HepG2 (cell line): ENCODE results near the gene CAMSAP1. TPM values are rescaled to one million over a fixed set of nuclear protein-coding genes. Genes with fewer than 3 reads are reported as not detected.

Source experiments
- ATAC-seq: fragments of 200-7000 bp; cut with Tn5 transposase; 3 replicates; pipeline ENCODE4 v1.9.1; 2020; ENCODE audit warnings: mild to moderate bottlenecking, moderate library complexity
- BruUV-seq: library from RNA; stranded (reverse); fragments of 400-500 nt; replicated peaks from 2 replicates; lab custom pipeline; 2021; lab: Mats Ljungman, UMichigan
- CTCF ChIA-PET: fragments of 300-600 bp; formaldehyde crosslinking; extraction: SDS; loops from one replicate; lab custom pipeline; 2021; ENCODE audit warnings: low total read pairs, inconsistent platforms, low intra/inter-chr PET ratio; lab: Yijun Ruan, JAX
- POLR2A ChIA-PET: fragments of 350-600 bp; sonication (Branson Sonifier 250); formaldehyde crosslinking; loops from one replicate; lab custom pipeline; 2020; ENCODE audit warnings: antibody characterized with exemption, inconsistent platforms; lab: Yijun Ruan, JAX
- DNase-seq: peaks from one replicate; pipeline ENCODE4 v3.0.0-alpha.2; 2015; ENCODE audit warnings: low spot score
- FAIRE-seq: peaks from 3 replicates; lab custom pipeline; 2011; peaks lifted over from hg19 to GRCh38; lab: Jason Lieb, UNC
- H2AFZ ChIP-seq: one replicate; pipeline ENCODE4 v1.6.1; 2011; ENCODE audit warnings: low read length, inconsistent platforms
- H3K27ac ChIP-seq: fragments of 300-600 bp; 3 replicates; pipeline ENCODE4 v1.8.0; 2011; ENCODE audit warnings: mixed run types, mild to moderate bottlenecking, mixed read lengths, low read length, inconsistent platforms; ENCODE audit not compliant: insufficient read depth; ENCODE audit errors: extremely low read length
- H3K27me3 ChIP-seq, 2 experiments: fragments of 200-600 bp in 1 of 2; 2 replicates in 1 of 2; 3 replicates in 1 of 2; pipeline versions ENCODE4 v1.6.0 to v1.8.0; 2011; ENCODE audit warnings: low read length in 2 of 2, mild to moderate bottlenecking in 2 of 2, moderate library complexity in 2 of 2, inconsistent platforms in 1 of 2; ENCODE audit not compliant: insufficient read depth in 2 of 2, control insufficient read depth in 1 of 2
- H3K36me3 ChIP-seq, 2 experiments: fragments of 200-600 bp in 1 of 2; replicated peaks in 1 of 2; 2 replicates in 1 of 2; 3 replicates in 1 of 2; pipeline versions ENCODE4 v1.5.1 to v1.8.0; 2011; ENCODE audit warnings: low read length in 2 of 2, inconsistent platforms in 1 of 2; ENCODE audit not compliant: insufficient read depth in 2 of 2, control insufficient read depth in 1 of 2
- H3K4me1 ChIP-seq: 2 replicates; pipeline ENCODE4 v1.5.1; 2012; ENCODE audit warnings: low read length, inconsistent platforms; ENCODE audit not compliant: insufficient read depth
- H3K4me2 ChIP-seq: 2 replicates; pipeline ENCODE4 v1.6.0; 2011; ENCODE audit warnings: low read depth, low read length, inconsistent platforms
- H3K4me3 ChIP-seq, 3 experiments: fragments of 200-600 bp in 1 of 3; sonication (generic), shearing (Covaris generic) in 1 of 3; replicated peaks in 1 of 3; 2 replicates each; pipeline ENCODE4 v1.5.1; 2011 to 2016; ENCODE audit warnings: low read length in 3 of 3, inconsistent platforms in 2 of 3, low read depth in 2 of 3, mild to moderate bottlenecking in 2 of 3, control low read depth in 1 of 3, mixed read lengths in 1 of 3; ENCODE audit not compliant: insufficient read depth in 1 of 3
- H3K79me2 ChIP-seq: one replicate; pipeline ENCODE4 v1.6.1; 2011; ENCODE audit warnings: low read length, inconsistent platforms; ENCODE audit not compliant: insufficient read depth
- H3K9ac ChIP-seq: 2 replicates; pipeline ENCODE4 v1.6.0; 2011; ENCODE audit warnings: mild to moderate bottlenecking, low read depth, low read length, inconsistent platforms; ENCODE audit not compliant: insufficient read depth
- H3K9me3 ChIP-seq: 2 replicates; pipeline ENCODE4 v1.5.1; 2012; ENCODE audit warnings: mild to moderate bottlenecking, low read length
- H4K20me1 ChIP-seq: 2 replicates; pipeline ENCODE4 v1.6.0; 2011; ENCODE audit warnings: inconsistent platforms, mild to moderate bottlenecking, low read length, moderate library complexity; ENCODE audit not compliant: insufficient read depth
- ATF7-NPFF ChIP-seq: sonication (generic); formaldehyde crosslinking; IDR thresholded peaks from 2 replicates; pipeline ENCODE4 v1.8.1; 2023; ENCODE audit warnings: mild to moderate bottlenecking, low read depth, missing genetic modification reagents, moderate library complexity
- BRF2 ChIP-seq: sonication (generic); formaldehyde crosslinking; IDR thresholded peaks from 2 replicates; pipeline ENCODE4 v1.8.1; 2022; ENCODE audit warnings: mild to moderate bottlenecking, missing genetic modification reagents
- FOXP1 ChIP-seq, 2 experiments: fragments of 450-650 bp in 1 of 2; IDR thresholded peaks; 2 replicates each; pipeline ENCODE4 v1.6.1; 2017 to 2018; ENCODE audit warnings: antibody characterized with exemption in 1 of 2
- KAT7 ChIP-seq: IDR thresholded peaks from 2 replicates; pipeline ENCODE4 v1.6.1; 2018; ENCODE audit warnings: borderline replicate concordance, missing compliant biosample characterization
- NAIF1 ChIP-seq: sonication (generic); formaldehyde crosslinking; IDR thresholded peaks from 2 replicates; pipeline ENCODE4 v1.5.0; 2020; ENCODE audit warnings: mild to moderate bottlenecking, missing genetic modification reagents, borderline replicate concordance
- NBN ChIP-seq: fragments of 450-650 bp; conservative IDR thresholded peaks from 2 replicates; pipeline ENCODE4 v1.6.1; 2017
- ONECUT2 ChIP-seq: sonication (generic); formaldehyde crosslinking; IDR thresholded peaks from 2 replicates; pipeline ENCODE4 v1.4.0; 2020; ENCODE audit warnings: missing genetic modification reagents
- PAX8 ChIP-seq: sonication (generic); formaldehyde crosslinking; IDR thresholded peaks from 2 replicates; pipeline ENCODE4 v1.8.0; 2022; ENCODE audit warnings: mild to moderate bottlenecking, missing genetic modification reagents, borderline replicate concordance
- PRDM10 ChIP-seq: sonication (generic); formaldehyde crosslinking; IDR thresholded peaks from 2 replicates; pipeline ENCODE4 v1.4.0; 2020; ENCODE audit warnings: low read depth, missing genetic modification reagents
- SKIL ChIP-seq: sonication (generic); formaldehyde crosslinking; IDR thresholded peaks from 2 replicates; pipeline ENCODE4 v1.8.0; 2022; ENCODE audit warnings: missing genetic modification reagents, mild to moderate bottlenecking, moderate library complexity, borderline replicate concordance
- SP2 ChIP-seq: sonication (generic); formaldehyde crosslinking; IDR thresholded peaks from 2 replicates; pipeline ENCODE4 v1.5.1; 2020; ENCODE audit warnings: mild to moderate bottlenecking, missing genetic modification reagents
- ZNF124 ChIP-seq: sonication (generic); formaldehyde crosslinking; IDR thresholded peaks from 2 replicates; pipeline ENCODE4 v1.4.0; 2020; ENCODE audit warnings: missing genetic modification reagents
- ZNF274 ChIP-seq: sonication (generic); formaldehyde crosslinking; IDR thresholded peaks from 2 replicates; pipeline ENCODE4 v1.5.1; 2020; ENCODE audit warnings: mild to moderate bottlenecking, missing genetic modification reagents
- ZNF512B ChIP-seq: sonication (generic); formaldehyde crosslinking; IDR thresholded peaks from 2 replicates; pipeline ENCODE4 v1.5.1; 2020; ENCODE audit warnings: missing genetic modification reagents, mild to moderate bottlenecking, borderline replicate concordance
- ZNF549 ChIP-seq: sonication (generic); formaldehyde crosslinking; IDR thresholded peaks from 2 replicates; pipeline ENCODE4 v1.5.0; 2020; ENCODE audit warnings: missing genetic modification reagents
- WGBS: methylation state at CpG from one replicate; pipeline ENCODE4 v1.1.6; 2017; ENCODE audit warnings: low lambda C conversion rate; 5-methylcytosine and 5-hydroxymethylcytosine counted together
- in situ Hi-C: cut with HindIII; loops from 2 replicates; pipeline ENCODE4 v1.10.0; 2017; ENCODE audit warnings: low pct_unique_long_range_greater_than_20kb; ENCODE audit not compliant: extremely low pct_ligation_motif_present
- intact Hi-C: fragments of 100-400 bp; cut with micrococcal nuclease; formaldehyde crosslinking; loops from one replicate; pipeline ENCODE4 v1.10.0; 2022; ENCODE audit not compliant: unreplicated experiment
- polyA plus RNA-seq, 8 experiments: library from polyadenylated mRNA; depleted of rRNA in 3 of 8; stranded (reverse) in 7 of 8; unstranded in 1 of 8; fragments of >200 nt; fragmentation: Illumina TruSeq in 4 of 8; extraction: Trizol in 4 of 8; gene quantifications; 2 replicates each; pipeline versions ENCODE4 v1.2.1 to v1.2.3, GENCODE V29; 2011 to 2016; ENCODE audit warnings: low read depth in 4 of 8, missing spikeins in 1 of 8, mixed read lengths in 1 of 8; ENCODE audit not compliant: insufficient read depth in 1 of 8
- total RNA-seq, 5 experiments: library from RNA; depleted of rRNA; stranded (reverse); fragments of >200 nt; fragmentation: Illumina TruSeq; extraction: Trizol; gene quantifications; 2 replicates each; pipeline ENCODE4 v1.2.3, GENCODE V29; 2016; ENCODE audit warnings: low read depth in 1 of 5

Gene CAMSAP1
- total and polyA plus RNA-seq, 2 of the 13 experiments (the other 11 are each of a cell fraction or from before 2014, with no cell fraction given) = 3.8 to 12.4 TPM

GRCh38 chr9:135821733-135822373, 85.5 kb downstream of the CAMSAP1 start:
- H3K79me2 ChIP-seq = no peaks in the 10 kb centered on the region
- peaks cover 27 to 75% of the 10 kb centered on the region in 2 experiments for H3K36me3 ChIP-seq
- intact Hi-C loops (no loop called here), in situ Hi-C loops (no loop called here)
- no peak overlapping the region for H3K4me3 ChIP-seq
- CTCF ChIA-PET = no interaction called here
- no peaks in the 10 kb centered on the region for H4K20me1 ChIP-seq
- FAIRE-seq (no peak), DNase-seq (no peak), ATAC-seq (no peak)
- H3K4me2 ChIP-seq = no peak overlapping the region
- no TSS peak for BruUV-seq
- H3K9ac ChIP-seq = no peak overlapping the region
- H3K4me1 ChIP-seq = no peaks in the 10 kb centered on the region
- no peak overlapping the region for H3K27ac ChIP-seq
- no peak overlapping the region for H2AFZ ChIP-seq
- H3K27me3 ChIP-seq = no peaks in the 10 kb centered on the region
- POLR2A ChIA-PET = no interaction called here
- WGBS = 98% methylated on average over 27 of the region's 27 CpGs
- no peaks in the 10 kb centered on the region for H3K9me3 ChIP-seq
- TF ChIP-seq ZNF124 (CRISPR knock-in tag) (no peak), ONECUT2 (CRISPR knock-in tag) (no peak), ZNF512B (CRISPR knock-in tag) (no peak), ZNF274 (no peak), SKIL (no peak), NBN (no peak), PAX8 (CRISPR knock-in tag) (no peak), FOXP1 (IDR thresholded peaks at IDR 0.05) (no peak), FOXP1 (CRISPR knock-in tag; IDR thresholded peaks at IDR 0.05) (no peak), KAT7 (CRISPR knock-in tag) (no peak), SP2 (no peak), PRDM10 (CRISPR knock-in tag) (no peak), NAIF1 (no peak), ZNF549 (no peak), BRF2 (no peak), ATF7-NPFF (CRISPR knock-in tag) (no peak)
